HG02840 (cell line): Measurements from ENCODE around the gene SGMS1.
A peak's percentile ranks its signal among the peaks of the same experiment; 100 is the strongest.
"Not testable (repeated sequence)": the region's sequence is repeated elsewhere in the genome, so short reads cannot be mapped to it uniquely, and the experiment has no call there.

Experiments used
- ATAC-seq: cut with Tn5 transposase; IDR thresholded peaks from one replicate; pipeline ENCODE4 v1.9.1; 2021; ENCODE audit warnings: mild to moderate bottlenecking, moderate library complexity, moderate number of reproducible peaks; ENCODE audit not compliant: unreplicated experiment, low FRiP score

The SGMS1 gene

DNA sequence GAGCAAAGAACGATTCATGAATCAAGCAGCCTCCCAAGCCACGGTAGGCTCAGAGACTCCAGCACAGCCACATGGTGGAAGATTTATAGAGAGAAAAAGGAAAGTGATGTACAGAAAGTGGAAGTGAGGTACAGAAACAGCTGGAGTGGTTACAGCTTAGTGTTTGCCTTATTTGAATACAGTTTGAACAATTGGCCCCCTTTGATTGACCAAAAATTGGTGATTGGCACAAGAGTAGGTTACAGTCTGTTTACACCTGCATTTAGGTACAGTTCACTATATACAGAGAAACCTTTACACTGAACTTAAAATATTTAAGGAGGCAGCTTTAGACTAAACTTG is 236.1 kb downstream of the SGMS1 start:
- ATAC-seq, result no peak

DNA sequence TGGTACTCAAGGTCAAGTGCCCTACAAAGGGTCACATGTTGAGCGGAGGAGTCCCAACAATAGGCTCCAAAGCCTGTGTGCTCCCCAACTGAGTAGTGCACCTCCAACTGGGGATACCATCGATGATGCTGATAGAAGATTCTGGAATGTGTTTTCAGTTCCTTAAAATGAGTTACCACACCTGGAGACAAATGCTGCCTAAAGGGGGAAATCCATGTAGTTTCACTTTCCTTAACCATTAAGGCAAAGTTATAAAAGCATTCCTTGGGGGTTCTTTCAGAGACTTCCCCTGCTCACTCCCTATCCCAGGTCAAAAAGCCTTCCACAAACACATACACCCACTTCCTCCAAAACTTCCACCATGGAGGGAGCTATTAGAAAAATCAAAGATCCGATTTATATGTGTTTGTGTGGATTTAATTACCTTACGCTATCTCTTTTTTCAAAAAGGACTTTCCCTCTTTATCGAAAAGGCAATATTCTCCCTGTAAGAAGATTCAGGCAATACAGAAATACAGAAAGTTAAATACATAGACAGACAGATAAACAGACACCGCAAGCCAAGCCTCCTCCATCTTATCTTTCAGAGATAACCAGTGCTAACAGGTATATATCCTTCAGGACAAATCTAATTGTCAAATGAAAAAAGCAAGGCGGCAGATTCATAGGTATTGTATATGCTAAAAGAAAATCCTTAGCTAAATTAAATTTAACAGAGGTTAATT is 236.6 kb downstream of the SGMS1 start:
- ATAC-seq, result no peak

DNA sequence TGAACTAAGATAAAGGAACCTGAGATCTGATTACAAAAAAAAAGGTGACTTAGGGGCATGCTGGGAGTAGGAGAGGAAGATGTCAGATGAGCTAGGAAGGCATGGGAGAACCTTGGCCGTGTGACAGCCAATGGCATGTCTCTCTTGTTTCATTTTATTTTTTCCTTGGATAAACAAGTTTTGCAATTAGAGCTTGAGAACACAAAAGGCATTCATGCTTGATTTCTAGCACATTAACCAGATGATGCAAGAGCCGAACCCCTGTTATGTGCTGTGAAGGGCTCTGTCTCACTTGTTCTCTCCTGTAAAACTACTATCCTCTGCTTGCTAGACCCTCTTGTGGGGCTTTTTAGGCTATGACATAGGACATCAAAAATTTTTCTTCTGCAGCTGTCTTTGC is 238.1 kb downstream of the SGMS1 start:
- no peak for ATAC-seq

DNA sequence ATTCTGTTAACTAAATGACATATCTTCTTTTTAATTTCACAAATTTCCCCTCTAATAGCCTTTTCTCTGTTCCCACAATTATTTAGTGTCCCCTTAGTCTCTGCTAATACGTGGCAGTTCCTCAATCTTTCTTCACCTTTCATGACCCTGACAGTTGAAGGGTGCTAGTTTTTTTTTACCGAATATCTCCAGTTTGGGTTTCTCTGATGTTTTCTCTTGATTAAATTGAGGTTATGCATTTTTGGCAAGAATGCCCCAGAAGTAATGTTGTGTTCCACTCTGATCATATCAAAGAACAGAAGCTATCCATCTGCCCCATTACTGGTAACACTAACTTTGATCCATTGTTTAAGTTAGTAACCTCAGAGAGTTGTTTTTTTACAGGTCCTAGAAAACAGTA is 238.9 kb downstream of the SGMS1 start:
- no peak for ATAC-seq

DNA sequence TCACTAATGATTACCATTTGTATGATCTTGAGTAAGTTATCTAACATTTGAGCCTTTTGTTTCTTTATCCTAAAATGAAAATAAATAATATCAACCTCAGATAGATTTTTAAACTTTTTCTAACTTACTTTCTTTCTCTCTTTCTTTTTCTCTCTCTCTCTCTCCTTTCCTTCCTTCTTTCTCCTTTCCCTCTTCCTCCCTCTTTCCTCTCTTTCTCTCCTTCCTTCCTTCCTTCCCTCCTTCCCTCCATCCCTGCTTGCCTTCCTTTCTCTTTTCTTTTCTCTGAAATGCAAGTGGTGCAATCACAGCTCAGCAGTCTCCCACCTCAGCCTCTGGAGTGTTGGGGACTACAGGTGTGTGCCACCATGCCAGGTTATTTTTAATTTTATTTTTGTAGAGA is 239.5 kb downstream of the SGMS1 start:
- ATAC-seq, result no peak

DNA sequence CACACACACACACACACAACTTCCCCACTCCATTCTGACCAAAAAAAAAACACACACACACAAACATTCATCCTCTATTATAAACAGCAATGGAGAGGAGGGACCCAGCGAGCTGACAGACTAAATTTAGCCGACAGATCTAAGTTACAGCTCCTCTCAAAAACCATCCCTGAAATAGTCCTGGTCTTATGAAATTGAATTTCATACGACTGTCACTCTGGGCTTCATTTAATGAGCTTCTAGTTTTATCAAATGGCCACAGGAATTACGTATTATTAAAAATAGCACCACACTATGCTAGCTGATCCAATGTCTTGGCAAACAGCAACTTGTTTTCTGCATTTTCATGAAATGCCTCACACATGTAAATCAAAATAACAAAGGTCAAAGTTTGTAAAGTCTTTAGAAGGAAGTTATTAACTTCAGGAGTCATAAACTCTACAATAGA is 241.2 kb downstream of the SGMS1 start:
- no peak for ATAC-seq

DNA sequence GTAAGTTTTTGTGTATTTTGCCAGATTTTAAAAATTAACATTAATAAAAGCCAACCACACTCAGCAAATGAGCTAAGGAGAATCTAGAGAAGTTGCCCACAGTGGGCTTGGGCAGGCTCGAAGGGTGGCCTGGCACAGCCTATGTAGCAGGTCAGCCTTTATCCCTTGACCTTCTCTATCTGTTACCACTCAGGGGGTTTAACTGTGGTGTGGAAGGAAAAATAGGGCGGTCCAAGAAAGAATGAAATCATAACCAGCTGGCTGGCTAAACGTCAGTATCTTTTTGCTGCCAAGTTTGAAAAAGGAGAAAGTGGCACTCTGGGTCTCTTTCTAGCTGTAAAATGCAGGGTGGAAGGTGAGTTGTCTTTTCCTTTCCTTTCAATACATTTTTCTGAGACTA is 242.1 kb downstream of the SGMS1 start:
- no peak for ATAC-seq

DNA sequence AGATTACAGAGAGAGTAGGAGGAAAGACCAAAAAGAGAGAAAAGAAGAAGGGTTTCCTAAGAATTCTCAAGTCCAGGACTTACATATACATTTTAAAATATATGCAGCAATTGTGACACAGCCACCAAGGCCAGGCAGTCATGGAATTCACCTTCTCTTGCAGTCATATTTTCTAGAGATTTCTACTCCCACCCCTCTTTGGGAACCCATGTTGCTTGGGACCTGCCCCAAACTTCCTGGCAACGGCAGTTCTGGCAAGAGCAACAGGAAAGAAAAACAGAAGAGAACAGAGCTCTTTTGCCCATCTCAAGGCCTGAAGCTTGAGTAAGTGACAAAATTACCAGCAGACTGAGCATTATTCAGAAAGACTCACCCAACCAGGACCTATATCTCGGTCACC is 244.1 kb downstream of the SGMS1 start:
- ATAC-seq, result no peak

DNA sequence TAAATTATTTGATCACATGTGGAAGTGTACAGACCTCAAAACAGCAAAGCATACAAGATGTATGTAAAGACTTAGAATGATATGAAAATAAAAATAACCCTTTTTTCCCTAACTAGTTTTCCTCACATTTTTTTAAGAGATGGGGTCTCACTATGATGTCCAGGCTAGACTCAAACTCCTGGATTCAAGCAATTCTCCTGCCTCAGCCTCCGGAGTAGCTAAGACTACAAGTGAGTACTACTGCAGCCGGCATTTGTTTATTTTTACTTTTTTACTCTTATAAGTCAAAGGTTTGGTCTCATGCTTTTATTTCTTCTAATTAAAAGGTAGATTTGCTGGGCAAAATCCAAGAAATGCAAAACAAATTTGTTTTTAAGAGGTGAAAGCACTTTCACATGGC is 248.0 kb downstream of the SGMS1 start:
- no peak for ATAC-seq

DNA sequence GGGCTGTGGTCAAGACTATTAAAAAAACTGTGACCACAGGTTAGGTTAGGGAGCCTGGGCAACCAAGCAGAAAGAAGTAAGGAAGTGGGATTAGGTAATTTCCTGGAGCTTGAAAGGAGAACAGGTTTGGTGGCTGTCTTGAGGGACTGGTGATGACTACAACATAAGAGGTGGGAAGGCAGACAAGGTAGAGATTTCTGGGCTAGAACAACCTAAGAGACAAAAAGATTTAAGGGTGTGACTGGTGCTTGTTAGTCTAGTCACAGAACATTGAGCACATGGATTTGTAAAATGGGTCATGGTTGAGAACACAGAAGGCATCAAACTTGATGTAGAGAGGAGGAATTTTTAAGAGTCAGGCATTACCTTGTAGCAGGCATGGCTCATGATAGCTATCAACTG is 248.7 kb downstream of the SGMS1 start:
- ATAC-seq, result no peak

DNA sequence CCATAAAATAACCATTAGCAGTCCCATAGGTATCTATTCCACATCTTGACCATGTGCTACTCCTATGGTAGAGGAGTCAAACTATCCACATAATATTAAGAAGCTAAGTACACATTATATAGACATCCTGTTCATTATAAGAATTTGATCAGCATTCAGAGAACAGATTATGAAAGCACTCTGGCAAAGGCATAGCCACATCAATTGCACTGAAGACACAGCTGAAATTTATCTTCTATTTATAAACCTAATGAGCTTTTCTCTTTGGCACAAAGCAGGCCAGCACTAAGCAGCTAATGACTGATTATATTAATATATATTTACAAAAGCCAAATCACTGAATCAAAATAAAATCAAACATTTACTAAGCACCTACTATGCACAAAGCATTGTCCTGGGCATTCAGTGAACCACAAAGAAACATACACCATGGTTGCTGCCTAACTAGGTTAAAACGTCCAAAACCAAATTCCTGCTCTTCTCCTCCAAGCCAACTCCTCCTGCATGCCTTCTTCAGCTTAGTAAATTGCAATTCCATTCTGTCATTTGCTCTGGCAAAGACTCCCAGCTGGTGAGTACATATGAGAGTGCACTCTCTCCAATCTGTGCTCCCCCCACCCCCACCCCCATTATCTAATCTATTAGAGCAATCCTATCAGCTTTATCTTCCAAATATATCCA is 249.8 kb downstream of the SGMS1 start:
- ATAC-seq, result no peak

DNA sequence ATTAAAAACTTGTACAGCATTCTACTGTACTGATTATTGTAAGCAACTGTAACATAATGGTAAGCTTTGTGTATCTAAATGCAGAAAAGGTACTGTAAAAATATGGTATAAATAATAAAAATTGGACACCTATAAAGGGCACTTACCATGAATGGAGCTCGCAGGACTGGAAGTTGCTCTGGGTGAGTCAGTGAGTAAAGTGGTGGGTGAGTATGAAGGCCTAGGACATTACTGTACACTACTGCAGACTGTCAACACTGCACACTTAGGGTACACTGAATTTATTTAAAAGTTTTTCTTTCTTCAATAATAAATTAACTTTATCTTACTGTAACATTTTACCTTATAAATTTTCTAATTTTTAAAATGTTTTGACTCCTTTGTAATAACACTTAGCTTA is 253.8 kb downstream of the SGMS1 start:
- ATAC-seq, result no peak

DNA sequence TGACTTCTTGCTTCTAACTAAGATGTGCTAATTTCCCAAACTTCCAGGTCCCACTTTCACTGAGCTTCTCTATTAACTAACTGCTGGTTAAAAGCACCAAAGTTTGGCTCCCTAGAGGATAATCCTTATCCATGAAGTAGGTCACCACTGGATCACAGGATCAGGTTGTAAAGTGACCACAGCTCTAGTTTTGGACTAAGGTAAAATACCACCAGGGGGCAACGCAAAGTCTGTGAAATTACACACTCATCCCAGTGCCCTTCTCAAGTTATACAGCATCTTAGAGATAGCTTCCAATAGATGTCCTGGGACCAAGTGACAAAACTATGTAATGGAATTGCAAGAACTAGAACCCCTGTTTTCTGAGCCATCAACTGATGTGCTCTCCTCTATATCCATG is 256.0 kb downstream of the SGMS1 start:
- no peak for ATAC-seq

DNA sequence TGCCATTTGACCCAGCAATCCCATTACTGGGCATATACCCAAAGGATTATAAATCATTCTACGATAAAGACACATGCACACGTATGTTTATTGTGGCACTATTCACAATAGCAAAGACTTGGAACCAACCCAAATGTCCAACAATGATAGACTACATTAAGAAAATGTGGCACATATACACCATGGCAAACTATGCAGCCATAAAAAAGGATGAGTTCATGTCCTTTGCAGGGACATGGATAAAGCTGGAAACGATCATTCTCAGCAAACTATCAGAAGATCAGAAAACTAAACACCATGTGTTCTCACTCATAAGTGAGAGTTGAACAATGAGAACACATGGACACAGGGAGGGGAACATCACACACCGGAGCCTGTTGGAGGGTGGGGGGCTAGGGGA is 257.3 kb downstream of the SGMS1 start:
- ATAC-seq, result not testable (repeated sequence)

DNA sequence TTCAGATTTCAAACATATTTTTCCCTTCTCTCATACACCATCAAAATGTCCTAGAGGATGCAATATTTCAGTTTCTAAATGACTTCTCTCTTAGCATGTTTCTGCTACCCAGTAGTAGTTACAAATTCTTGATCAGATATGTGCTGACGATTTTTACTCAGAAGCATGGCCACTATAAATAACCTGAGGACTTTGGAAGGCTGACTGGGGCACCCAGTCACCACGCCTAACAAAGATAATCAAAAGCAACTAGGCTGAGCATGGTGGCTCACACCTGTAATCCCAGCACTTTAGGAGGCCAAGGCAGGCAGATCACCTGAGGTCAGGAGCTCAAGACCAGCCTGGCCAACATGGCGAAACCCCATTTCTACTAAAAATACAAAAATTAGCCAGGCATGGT is 259.0 kb downstream of the SGMS1 start:
- ATAC-seq, result not testable (repeated sequence)

DNA sequence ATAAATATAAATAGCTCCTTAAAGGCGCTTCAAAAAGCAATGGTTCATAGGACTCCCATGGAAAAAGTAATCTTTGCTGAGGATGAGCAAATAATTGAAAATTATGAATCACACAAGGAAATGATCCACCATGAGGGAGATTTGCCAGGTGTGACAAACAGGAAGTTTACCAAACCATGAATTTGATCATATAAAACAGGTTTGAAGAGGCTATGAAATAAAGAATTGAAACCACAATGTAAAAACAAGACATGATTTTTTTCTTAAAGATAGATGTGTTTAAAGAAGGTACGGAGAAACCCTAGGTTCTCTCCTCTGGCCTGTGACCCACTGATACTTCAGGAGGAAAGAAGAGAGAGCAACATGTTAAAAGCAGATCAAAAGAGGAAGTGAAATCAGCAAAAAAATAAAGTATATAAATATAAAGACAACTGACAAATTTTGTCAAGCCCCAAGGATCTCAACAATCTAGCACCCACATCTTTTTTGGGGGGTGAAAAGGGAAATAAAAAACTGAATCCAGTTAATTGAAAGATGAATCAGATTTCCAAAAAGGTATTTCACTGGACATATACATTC is 261.1 kb downstream of the SGMS1 start:
- ATAC-seq, result peak; percentile 72

DNA sequence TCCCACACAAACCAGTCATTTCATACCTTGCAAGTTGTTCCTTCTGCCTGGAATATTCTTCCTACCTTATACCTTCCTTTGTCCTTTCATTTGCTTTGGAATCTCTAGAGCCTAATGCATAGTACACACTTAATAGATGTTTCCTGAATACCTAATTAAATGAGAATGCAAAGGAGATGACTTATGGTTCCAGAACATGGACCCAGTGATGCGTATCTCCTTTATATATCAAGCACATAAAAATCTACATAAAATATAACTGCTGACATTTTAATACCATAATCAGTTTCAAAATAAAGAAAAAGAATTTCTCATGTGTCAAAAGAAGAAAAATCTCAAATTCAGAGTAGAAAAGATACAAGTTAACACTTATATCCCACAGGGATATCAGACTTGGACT is 261.8 kb downstream of the SGMS1 start:
- no peak for ATAC-seq

DNA sequence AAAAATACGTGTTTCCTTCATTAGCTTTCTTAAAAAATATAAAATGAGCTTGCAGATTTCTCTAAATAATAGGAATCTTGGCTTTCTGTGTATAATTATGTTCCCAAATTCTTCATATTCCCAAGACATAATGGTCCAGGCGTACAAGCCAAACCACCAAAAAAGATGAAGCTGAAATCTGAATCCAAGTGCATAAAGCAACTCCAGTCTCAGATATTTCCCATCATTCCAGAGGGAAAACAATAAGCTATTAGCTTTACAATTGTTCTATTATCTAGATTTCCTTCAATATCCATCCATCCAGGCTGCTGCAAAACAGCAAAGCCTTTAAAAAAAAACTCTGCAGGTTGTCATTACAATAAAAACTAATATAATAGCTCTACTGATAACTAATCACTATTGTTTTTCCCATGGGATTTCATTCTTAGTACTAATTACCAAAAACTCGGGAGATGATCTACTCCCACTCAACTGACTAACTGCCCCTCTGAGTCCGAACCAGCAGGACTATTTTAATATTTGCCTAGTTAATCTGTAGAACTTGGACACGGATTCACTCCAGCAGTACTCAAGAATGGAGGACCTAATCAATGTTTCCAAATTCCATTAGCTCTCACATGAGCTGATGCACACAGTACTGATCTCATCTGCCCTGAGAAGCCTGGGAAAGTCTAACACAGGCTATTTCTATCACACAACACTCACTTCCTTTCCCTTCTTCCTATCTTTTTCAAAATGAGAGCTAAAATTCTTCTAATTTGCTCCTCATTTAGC is 263.5 kb downstream of the SGMS1 start:
- no peak for ATAC-seq

DNA sequence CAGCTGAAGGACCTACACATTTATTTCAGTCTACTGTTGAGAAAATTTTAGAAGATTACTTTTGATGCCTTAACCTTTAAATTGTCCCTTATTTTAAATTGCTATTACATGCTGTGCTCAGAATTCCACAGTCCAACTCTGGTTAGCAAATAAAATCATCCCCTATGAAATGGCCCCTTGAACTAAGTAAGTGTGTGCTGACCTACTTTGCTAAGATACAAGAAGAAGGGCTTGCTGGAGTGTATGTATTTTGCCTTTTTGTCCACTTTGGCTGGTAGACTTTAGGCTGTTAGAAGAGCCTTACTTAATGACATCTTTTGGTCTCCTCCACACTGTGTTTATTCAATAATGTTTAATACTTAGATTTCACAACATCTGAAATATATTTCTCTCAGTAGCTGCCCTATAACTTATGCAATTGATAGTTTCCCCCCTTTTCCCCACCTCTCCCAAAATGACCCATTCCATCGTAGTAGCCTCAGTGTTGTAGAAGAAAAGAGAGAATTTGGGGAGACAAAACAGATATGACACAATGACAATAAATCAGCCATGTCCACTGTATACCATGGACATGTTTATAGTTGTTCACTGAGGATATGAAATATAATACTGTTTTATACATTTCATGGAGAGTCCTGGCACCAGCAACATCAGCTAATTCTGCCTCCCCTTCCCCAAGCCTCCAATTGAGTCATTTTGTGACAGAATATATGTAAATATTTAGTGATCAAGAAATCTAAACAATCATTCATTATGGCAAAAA is 264.6 kb downstream of the SGMS1 start:
- no peak for ATAC-seq

DNA sequence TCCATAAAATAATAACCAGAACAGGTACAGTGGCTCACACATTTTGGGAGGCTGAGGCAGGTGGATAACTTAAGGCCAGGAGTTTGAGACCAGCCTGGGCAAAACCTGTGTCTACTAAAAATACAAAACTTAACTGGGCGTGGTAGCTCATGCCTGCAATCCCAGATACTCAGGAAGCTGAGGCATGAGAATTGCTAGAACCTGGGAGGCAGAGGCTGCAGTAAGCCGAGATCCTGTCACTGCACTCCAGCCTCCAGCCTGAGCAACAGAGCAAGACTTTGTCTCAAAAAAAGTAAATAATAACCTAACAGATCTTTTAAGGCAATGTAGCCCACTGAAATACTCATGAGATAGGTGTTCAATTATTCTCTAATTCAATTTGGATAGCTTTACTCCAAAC is 265.3 kb downstream of the SGMS1 start:
- ATAC-seq, result no peak

DNA sequence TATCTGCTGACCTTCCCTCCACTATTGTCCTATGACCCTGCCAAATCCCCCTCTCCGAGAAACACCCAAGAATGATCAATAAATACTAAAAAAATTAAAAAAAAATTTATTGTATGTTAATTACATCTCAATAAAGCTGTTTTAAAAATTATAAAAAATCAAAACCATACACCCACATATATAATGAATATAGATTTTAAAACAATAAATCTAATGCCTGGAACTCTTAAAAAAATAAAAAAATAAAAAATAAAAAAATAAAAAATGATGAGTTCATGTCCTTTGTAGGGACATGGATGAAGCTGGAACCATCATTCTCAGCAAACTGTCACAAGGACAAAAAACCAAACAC is 267.3 kb downstream of the SGMS1 start:
- ATAC-seq, result not testable (repeated sequence)
